Breast epithelium (tissue), 4 donors: Measurements from ENCODE around the gene CYTH2. TPM values are rescaled to one million over a fixed set of nuclear protein-coding genes. Genes with fewer than 3 reads are reported as not detected.
A peak's percentile ranks its signal among the peaks of the same experiment; 100 is the strongest.

Experiments used
- DNase-seq, 2 donors: peaks; one replicate each; pipeline ENCODE4 v3.0.0-alpha.2; 2019; ENCODE audit warnings: low spot score in 2 of 2
- H3K27ac ChIP-seq, 2 donors: fragments of 200-600 bp; sonication (generic) in 1 of 2; one replicate each; pipeline ENCODE4 v1.5.1; 2016 to 2019; ENCODE audit warnings: mild to moderate bottlenecking in 1 of 2
- H3K27me3 ChIP-seq, 2 donors: fragments of 200-600 bp; sonication (generic) in 1 of 2; one replicate each; pipeline versions ENCODE4 v1.5.1 to v1.6.0; 2017 to 2019; ENCODE audit warnings: control low read depth in 1 of 2, mild to moderate bottlenecking in 1 of 2
- H3K36me3 ChIP-seq: fragments of 200-600 bp; one replicate; pipeline ENCODE4 v1.5.1; 2019
- H3K4me1 ChIP-seq, 2 donors: fragments of 200-600 bp; sonication (generic); one replicate each; pipeline ENCODE4 v1.5.1; 2016 to 2019; ENCODE audit warnings: control low read depth in 1 of 2
- H3K4me3 ChIP-seq, 3 donors: fragments of 200-600 bp; sonication (generic); 1 replicate in 2 of 3; 2 replicates in 1 of 3; pipeline ENCODE4 v1.5.1; 2016 to 2019; ENCODE audit warnings: mild to moderate bottlenecking in 3 of 3, moderate library complexity in 2 of 3
- H3K9me3 ChIP-seq, 2 donors: fragments of 200-600 bp; sonication (generic) in 1 of 2; one replicate each; pipeline ENCODE4 v1.5.1; 2016 to 2019; ENCODE audit warnings: control low read depth in 1 of 2
- POLR2A ChIP-seq: fragments of 450-650 bp; IDR thresholded peaks from one replicate; pipeline ENCODE4 v1.6.1; 2016; ENCODE audit warnings: antibody characterized with exemption, mild to moderate bottlenecking, moderate library complexity
- POLR2AphosphoS5 ChIP-seq, 3 donors: sonication (generic); formaldehyde crosslinking; IDR thresholded peaks; one replicate each; pipeline ENCODE4 v1.6.1; 2017; ENCODE audit warnings: antibody characterized with exemption in 3 of 3
- intact Hi-C: fragments of 100-400 bp; cut with DNase I; formaldehyde crosslinking; loops from one replicate; pipeline ENCODE4 v1.15.1; 2023; ENCODE audit warnings: low total_unique reads
- total RNA-seq, 3 donors: library from RNA; depleted of rRNA; stranded (reverse); fragments of >200 nt; gene quantifications; one replicate each; pipeline ENCODE4 v1.1.0, GENCODE V29; 2016
- TF ChIP-seq, protein P1 (sequence below), 3 donors: fragments of 450-650 bp; IDR thresholded peaks; one replicate each; pipeline ENCODE4 v1.5.1; 2016 to 2017; ENCODE audit warnings: antibody characterized with exemption in 3 of 3, mild to moderate bottlenecking in 3 of 3, moderate library complexity in 3 of 3

Gene CYTH2
- total RNA-seq, 3 donors from 2014 or later, result 42.2 to 74.7 (median 70.4) TPM

DNA sequence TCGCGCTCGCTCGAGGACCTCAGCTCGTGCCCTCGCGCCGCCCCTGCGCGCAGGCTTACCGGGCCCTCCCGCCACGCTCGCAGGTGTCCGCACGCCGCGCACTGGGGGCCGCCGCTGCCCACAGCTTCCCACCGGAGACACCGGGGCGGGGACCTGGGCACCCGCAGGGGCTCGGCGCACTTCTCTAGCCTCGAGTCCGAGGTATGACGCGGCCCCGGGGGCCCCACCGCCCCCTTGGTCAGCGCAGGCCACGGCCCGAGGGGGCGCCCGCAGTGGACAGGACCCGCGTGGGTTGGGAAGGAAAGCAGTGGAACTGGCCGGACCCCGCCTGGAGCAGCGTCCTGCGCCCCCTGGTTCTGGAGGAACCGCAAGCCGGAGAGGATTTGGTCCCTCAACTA lies 25.4 kb upstream of the CYTH2 start:
- TF ChIP-seq, protein P1, sequence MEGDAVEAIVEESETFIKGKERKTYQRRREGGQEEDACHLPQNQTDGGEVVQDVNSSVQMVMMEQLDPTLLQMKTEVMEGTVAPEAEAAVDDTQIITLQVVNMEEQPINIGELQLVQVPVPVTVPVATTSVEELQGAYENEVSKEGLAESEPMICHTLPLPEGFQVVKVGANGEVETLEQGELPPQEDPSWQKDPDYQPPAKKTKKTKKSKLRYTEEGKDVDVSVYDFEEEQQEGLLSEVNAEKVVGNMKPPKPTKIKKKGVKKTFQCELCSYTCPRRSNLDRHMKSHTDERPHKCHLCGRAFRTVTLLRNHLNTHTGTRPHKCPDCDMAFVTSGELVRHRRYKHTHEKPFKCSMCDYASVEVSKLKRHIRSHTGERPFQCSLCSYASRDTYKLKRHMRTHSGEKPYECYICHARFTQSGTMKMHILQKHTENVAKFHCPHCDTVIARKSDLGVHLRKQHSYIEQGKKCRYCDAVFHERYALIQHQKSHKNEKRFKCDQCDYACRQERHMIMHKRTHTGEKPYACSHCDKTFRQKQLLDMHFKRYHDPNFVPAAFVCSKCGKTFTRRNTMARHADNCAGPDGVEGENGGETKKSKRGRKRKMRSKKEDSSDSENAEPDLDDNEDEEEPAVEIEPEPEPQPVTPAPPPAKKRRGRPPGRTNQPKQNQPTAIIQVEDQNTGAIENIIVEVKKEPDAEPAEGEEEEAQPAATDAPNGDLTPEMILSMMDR (IDR thresholded peaks at IDR 0.05), result no peak
- TF ChIP-seq POLR2AphosphoS5 (IDR thresholded peaks at IDR 0.05) (no peak), POLR2A (no peak)
- H3K9me3 ChIP-seq, result no peaks in the 10 kb centered on the region
- intact Hi-C loops, result loop anchor here (1.0 kb wide), 1 partner anchor 36 kb away; no protein-coding TSS in a partner anchor

DNA sequence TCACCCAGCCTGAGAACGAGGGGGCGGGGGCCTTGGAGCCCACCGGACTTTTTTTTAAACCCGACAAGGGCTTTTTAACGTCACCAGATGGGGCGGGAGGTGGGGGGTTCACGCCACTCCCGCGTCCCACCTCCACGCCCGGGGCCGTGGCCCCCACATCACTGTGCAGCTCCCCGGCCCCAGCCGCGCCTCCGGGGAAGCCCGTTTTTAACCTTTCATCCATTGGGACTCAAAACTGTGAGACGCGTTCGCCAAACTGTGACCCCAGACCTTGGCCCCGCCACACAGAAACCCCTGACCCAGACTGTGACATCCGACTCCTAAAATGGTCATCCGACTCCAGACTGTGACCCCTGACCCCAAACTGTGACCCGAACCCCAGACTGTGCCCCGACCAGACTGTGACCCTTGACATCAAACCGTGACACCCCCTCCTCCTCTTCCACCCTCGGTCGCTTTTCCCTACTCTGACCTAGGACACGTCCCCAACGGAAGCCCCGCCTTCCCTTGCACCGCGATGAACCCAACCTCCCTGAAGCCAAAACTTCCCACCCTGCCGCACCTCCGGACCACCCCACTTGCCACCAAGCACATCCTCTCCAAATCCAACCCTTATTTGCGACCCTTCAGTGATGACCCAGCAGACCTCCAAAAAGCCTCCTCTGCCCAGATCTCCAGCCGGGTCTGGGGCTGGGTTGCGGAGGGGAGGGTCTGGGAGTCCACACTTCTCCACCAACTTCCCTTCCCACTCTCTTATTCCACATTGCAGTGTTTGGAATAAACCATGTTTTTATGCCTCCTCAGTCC lies 24.8 kb upstream of the CYTH2 start:
- TF ChIP-seq POLR2AphosphoS5 (IDR thresholded peaks at IDR 0.05) (no peak), POLR2A (no peak)
- TF ChIP-seq, protein P1 (IDR thresholded peaks at IDR 0.05), result no peak
- intact Hi-C loops, result no loop called here

More for the DNA sequence above, 25.4 kb upstream of the CYTH2 start:
- H3K27me3 ChIP-seq, result peaks cover 0 to 3% of the 10 kb centered on the region in 2 donors
- H3K36me3 ChIP-seq, result no peaks in the 10 kb centered on the region
- DNase-seq, result no peak
- peaks cover 10 to 12% of the 10 kb centered on the region in 2 donors for H3K4me1 ChIP-seq
- peak overlapping the region in 2 of 3 donors; percentile 86 to 99 for H3K4me3 ChIP-seq
- no peak overlapping the region for H3K27ac ChIP-seq

DNA sequence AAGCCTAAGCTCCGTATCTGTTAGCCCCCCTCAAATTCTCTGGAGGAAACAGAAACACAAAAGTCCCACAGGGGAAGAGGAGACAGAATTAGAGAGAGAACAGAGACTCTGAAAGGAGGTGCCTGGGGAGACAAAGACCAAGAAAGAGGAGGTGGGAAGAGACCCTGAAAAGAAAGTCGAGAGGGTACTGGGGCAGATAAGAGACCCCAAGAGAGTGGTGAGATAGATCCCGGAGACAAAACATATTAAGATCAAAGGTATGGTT lies 24.3 kb upstream of the CYTH2 start:
- Histone ChIP-seq H3K9me3 (no peaks in the 10 kb centered on the region), H3K27me3 (peaks cover 0 to 3% of the 10 kb centered on the region in 2 donors), H3K36me3 (no peaks in the 10 kb centered on the region), H3K4me1 (peaks cover 10 to 12% of the 10 kb centered on the region in 2 donors), H3K27ac (peak overlapping the region; percentile 82 to 88), H3K4me3 (peak overlapping the region; percentile 86 to 99 (median 99))
- intact Hi-C loops, result no loop called here
- TF ChIP-seq, protein P1 (IDR thresholded peaks at IDR 0.05), result no peak
- TF ChIP-seq POLR2AphosphoS5 (IDR thresholded peaks at IDR 0.05), result no peak
- TF ChIP-seq POLR2A, result no peak
- no peak for DNase-seq

More for the DNA sequence above, 24.8 kb upstream of the CYTH2 start:
- H3K4me3 ChIP-seq, result peak overlapping the region; percentile 86 to 99 (median 99)
- peaks cover 0 to 3% of the 10 kb centered on the region in 2 donors for H3K27me3 ChIP-seq
- DNase-seq, result no peak
- H3K9me3 ChIP-seq, result no peaks in the 10 kb centered on the region
- peak overlapping the region; percentile 82 to 88 for H3K27ac ChIP-seq
- H3K36me3 ChIP-seq, result no peaks in the 10 kb centered on the region
- peaks cover 10 to 12% of the 10 kb centered on the region in 2 donors for H3K4me1 ChIP-seq

DNA sequence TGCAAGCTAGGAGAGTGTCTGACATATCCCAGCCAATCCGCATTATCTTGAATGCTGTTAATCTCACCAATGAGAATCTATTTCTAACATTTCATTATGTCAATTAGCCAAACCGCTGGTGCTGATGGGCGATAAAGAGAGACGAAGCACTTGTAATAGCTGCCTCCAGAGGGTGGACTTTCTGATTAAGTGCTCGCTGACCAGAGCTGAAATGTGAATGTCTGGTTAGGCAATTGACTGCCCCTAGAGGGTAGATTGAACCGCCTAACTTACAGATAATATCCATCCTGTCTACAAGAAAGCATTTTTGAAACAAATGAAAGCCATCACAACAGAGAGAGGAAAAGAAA lies 23.9 kb upstream of the CYTH2 start:
- no peak for DNase-seq
- Histone ChIP-seq H3K36me3 (no peaks in the 10 kb centered on the region), H3K27me3 (peaks cover 0 to 3% of the 10 kb centered on the region in 2 donors), H3K4me1 (peaks cover 10 to 12% of the 10 kb centered on the region in 2 donors), H3K9me3 (no peaks in the 10 kb centered on the region), H3K27ac (peak overlapping the region; percentile 82 to 88), H3K4me3 (peak overlapping the region; percentile 86 to 99 (median 99))
- TF ChIP-seq, protein P1 (IDR thresholded peaks at IDR 0.05), result peak; percentile 40 to 60 (median 48)
- TF ChIP-seq POLR2A, result no peak
- TF ChIP-seq POLR2AphosphoS5 (IDR thresholded peaks at IDR 0.05), result no peak
- intact Hi-C loops, result no loop called here
